Activated CD8-positive, alpha-beta memory T cell treated with anti-CD3 and anti-CD28 coated beads for 48 hours (primary cell): ENCODE data around the gene FLNA.
A peak's percentile ranks its signal among the peaks of the same experiment; 100 is the strongest.
"Not testable (repeated sequence)": the region's sequence is repeated elsewhere in the genome, so short reads cannot be mapped to it uniquely, and the experiment has no call there.

Experiments
- DNase-seq, 3 experiments: peaks; one replicate each; pipeline ENCODE4 v3.0.0-alpha.2; 2020; ENCODE audit warnings: low read depth in 2 of 3, low spot score in 2 of 3

The FLNA gene

GRCh38 chrX:154374313-154375155 is at the start of gene FLNA:
TSS of gene FLNA (minus strand) at chrX:154374634. CDS start at chrX:154371245, 3,389 bp downstream.
- no peak for DNase-seq

GRCh38 chrX:154420402-154420756 is 45.9 kb upstream of the FLNA start:
- no peak for DNase-seq

- DNase-seq: no peak
Measured at GRCh38 chrX:154419688-154420401, 45.4 kb upstream of the FLNA start.

- no peak for DNase-seq
Measured at GRCh38 chrX:154419189-154419588, 44.8 kb upstream of the FLNA start.

GRCh38 chrX:154417157-154417556 is 42.7 kb upstream of the FLNA start:
- DNase-seq: no peak

- DNase-seq: no peak
Measured at GRCh38 chrX:154413142-154413541, 38.7 kb upstream of the FLNA start.

GRCh38 chrX:154412468-154412867 is 38.0 kb upstream of the FLNA start:
- no peak for DNase-seq

GRCh38 chrX:154411981-154412340 is 37.5 kb upstream of the FLNA start:
- no peak for DNase-seq

- DNase-seq: no peak
Measured at GRCh38 chrX:154409222-154409871, 34.9 kb upstream of the FLNA start, which contains the start of gene DNASE1L1. TSS of gene DNASE1L1 (minus strand) at chrX:154409254. CDS start at chrX:154405568, 3,686 bp downstream.

- DNase-seq: no peak
Measured at GRCh38 chrX:154408659-154409221, 34.3 kb upstream of the FLNA start.

- DNase-seq: no peak
Measured at GRCh38 chrX:154404625-154405192, 30.3 kb upstream of the FLNA start.

GRCh38 chrX:154403858-154404257 is 29.4 kb upstream of the FLNA start:
- DNase-seq: no peak

GRCh38 chrX:154403192-154403591 is 28.8 kb upstream of the FLNA start:
- DNase-seq: no peak

GRCh38 chrX:154402622-154403127 is 28.2 kb upstream of the FLNA start:
- DNase-seq: no peak

GRCh38 chrX:154401918-154402621 is 27.6 kb upstream of the FLNA start:
- DNase-seq: no peak

GRCh38 chrX:154401045-154401799 is 26.8 kb upstream of the FLNA start:
- peak in 1 of 3 experiments; percentile 22 for DNase-seq

- not testable (repeated sequence) for DNase-seq
Measured at GRCh38 chrX:154400369-154400817, 26.0 kb upstream of the FLNA start.

GRCh38 chrX:154399527-154400368 is 25.3 kb upstream of the FLNA start:
- no peak for DNase-seq
